Measurements from ENCODE around the gene MYL4. TPM values are rescaled to one million over a fixed set of nuclear protein-coding genes. Genes with fewer than 3 reads are reported as not detected.

The MYL4 gene
- total and polyA plus RNA-seq, 2 of the 8 experiments (the other 6 are each of a cell fraction or from before 2014, with no cell fraction given), result 0.12 TPM; not detected in 1

- POLR2A ChIA-PET (ENCODE audit: partially characterized antibody), result interaction anchor here (1.5 kb wide), 1 partner anchor 18 kb away, joined by 6 read pairs; no protein-coding TSS in a partner anchor
- H3K4me3 ChIP-seq (ENCODE audit: extremely low read depth in 1 of 4, insufficient read depth in 2 of 4, low read depth in 3 of 4, low read length in 4 of 4), result no peak overlapping the region
Measured at GRCh38 chr17:47210779-47211178, 1.6 kb downstream of the MYL4 start.

More at GRCh38 chr17:47210779-47211178, 1.6 kb downstream of the MYL4 start:
- Histone ChIP-seq H3K56ac (replicated peaks; ENCODE audit: insufficient read length, low read depth, low read length) (no peak overlapping the region), H2BK15ac (ENCODE audit: low read length) (no peak overlapping the region), H2BK20ac (ENCODE audit: low read length) (no peak overlapping the region), H3K4ac (replicated peaks; ENCODE audit: insufficient read length, low read depth, low read length) (no peak overlapping the region), H3K27me3 (replicated peaks in 1 of 4; ENCODE audit: control insufficient read depth in 3 of 4, extremely low read depth in 1 of 4, insufficient read depth in 3 of 4, low read length in 3 of 4) (peaks cover 0 to 2% (median 0%) of the 10 kb centered on the region in 4 experiments; a peak in 1 of 7 replicates), H2BK120ac (replicated peaks; ENCODE audit: low read depth, low read length) (no peak overlapping the region), H3K14ac (ENCODE audit: insufficient read length) (no peak overlapping the region), H4K8ac (ENCODE audit: extremely low read depth, insufficient read depth, low read length) (no peak overlapping the region), H3K23me2 (ENCODE audit: low read depth, low read length) (peaks cover 2% of the 10 kb centered on the region; the same call in 1 of the 2 replicates), H3K4me2 (ENCODE audit: insufficient read depth in 1 of 2, low read depth in 2 of 2, low read length in 2 of 2) (no peak overlapping the region), H3K4me1 (replicated peaks in 1 of 4; ENCODE audit: control insufficient read depth in 3 of 4, insufficient read depth in 4 of 4, low read length in 3 of 4) (0 out of 7 replicates have a peak, but pooled peaks cover 0 to 2% (median 0%) of the 10 kb centered on the region in 4 experiments), H3K79me1 (ENCODE audit: low read depth, low read length) (no peaks in the 10 kb centered on the region), H3K23ac (ENCODE audit: insufficient read length) (no peak overlapping the region), H3K27ac (ENCODE audit: low read depth, low read length) (no peak overlapping the region), H3K9ac (replicated peaks in 1 of 4; ENCODE audit: extremely low read depth in 1 of 4, low read depth in 3 of 4, low read length in 3 of 4) (no peak overlapping the region), H4K91ac (replicated peaks; ENCODE audit: insufficient read length, low read length) (no peak overlapping the region), H3K18ac (ENCODE audit: extremely low read depth, low read length) (no peak overlapping the region), H2BK5ac (ENCODE audit: low read depth, low read length) (no peak overlapping the region), H4K5ac (ENCODE audit: insufficient read length, low read depth, low read length) (no peak overlapping the region), H3K79me2 (ENCODE audit: control insufficient read depth in 1 of 2, insufficient read depth in 2 of 2, low read length in 2 of 2) (no peaks in the 10 kb centered on the region), H3K9me3 (ENCODE audit: insufficient read depth in 2 of 2, low read depth in 1 of 2, low read length in 1 of 2) (no peaks in the 10 kb centered on the region), H2AFZ (ENCODE audit: low read length) (no peak overlapping the region), H4K20me1 (replicated peaks in 1 of 2; ENCODE audit: control insufficient read depth in 1 of 2, insufficient read depth in 2 of 2, low read length in 2 of 2) (no peaks in the 10 kb centered on the region), H2AK5ac (ENCODE audit: low read depth, low read length) (no peak overlapping the region), H3K36me3 (ENCODE audit: control insufficient read depth in 2 of 4, insufficient read depth in 4 of 4, low read length in 3 of 4) (no peaks in the 10 kb centered on the region), H2BK12ac (ENCODE audit: low read depth, low read length) (no peak overlapping the region)
- CTCF ChIA-PET (ENCODE audit: partially characterized antibody), result interaction anchor here (1.0 to 2.4 kb wide), 3 partner anchors 19 to 105 kb away, joined by 3 to 10 read pairs (median 4); no protein-coding TSS in a partner anchor
- FAIRE-seq, result no peak
- 81% methylated on average over 2 of the region's 2 CpGs; no CpG with 5 or more reads in 1 of the 2 experiments for WGBS, 2 experiments (ENCODE audit: extremely low coverage in 1 of 2, insufficient coverage in 1 of 2, insufficient read length in 1 of 2, insufficient replicate concordance in 2 of 2, low coverage in 1 of 2, low lambda C conversion rate in 2 of 2, missing lambda C conversion rate in 1 of 2)
- DNase-seq (ENCODE audit: low read depth in 1 of 2, low spot score in 2 of 2), result no peak
- no peak for TF ChIP-seq TEAD4 (IDR thresholded peaks at IDR 0.05; ENCODE audit: low read depth, low read length)
- TF ChIP-seq CEBPB (IDR thresholded peaks at IDR 0.05; ENCODE audit: low read depth, low read length), result no peak
- no peak for TF ChIP-seq USF2 (IDR thresholded peaks at IDR 0.05; ENCODE audit: low read length)
- no peak for TF ChIP-seq SP1 (IDR thresholded peaks at IDR 0.05; ENCODE audit: low read depth, low read length)
- TF ChIP-seq CREB1 (IDR thresholded peaks at IDR 0.05), result no peak
- no peak for TF ChIP-seq YY1 (IDR thresholded peaks at IDR 0.05; ENCODE audit: low read depth, low read length)
- TF ChIP-seq NRF1 (IDR thresholded peaks at IDR 0.05; ENCODE audit: low read depth, low read length), result no peak
- TF ChIP-seq SP4 (IDR thresholded peaks at IDR 0.05; ENCODE audit: low read length), result no peak
- TF ChIP-seq EZH2 (IDR thresholded peaks at IDR 0.05; ENCODE audit: low read depth, low read length, severe bottlenecking), result no peak
- no peak for TF ChIP-seq TBP (IDR thresholded peaks at IDR 0.05; ENCODE audit: low read depth, low read length)
- no peak for TF ChIP-seq FOSL1 (IDR thresholded peaks at IDR 0.05; ENCODE audit: insufficient read depth, low read depth, low read length)
- no peak for TF ChIP-seq SUZ12 (IDR thresholded peaks at IDR 0.05; ENCODE audit: low read length)
